Cardiac muscle cell (in vitro differentiated cells and primary cell): Measurements from ENCODE around the gene DTWD2. TPM values are rescaled to one million over a fixed set of nuclear protein-coding genes. Genes with fewer than 3 reads are reported as not detected.

Experiments
- DNase-seq, 2 donors: peaks; one replicate each; pipeline versions ENCODE4 v3.0.0 to v3.0.0-alpha.2; 2010 to 2017; ENCODE audit warnings: low read depth in 1 of 2, low spot score in 1 of 2
- H3K27ac ChIP-seq: fragments of 200-600 bp; sonication (generic); 2 replicates; pipeline ENCODE4 v1.5.1; 2016
- H3K27me3 ChIP-seq: fragments of 200-600 bp; sonication (generic); 2 replicates; pipeline ENCODE4 v1.6.0; 2016; ENCODE audit warnings: control low read depth
- H3K36me3 ChIP-seq: fragments of 200-600 bp; sonication (generic); 2 replicates; pipeline ENCODE4 v1.5.1; 2016; ENCODE audit warnings: control low read depth
- H3K4me1 ChIP-seq: fragments of 200-600 bp; sonication (generic); 2 replicates; pipeline ENCODE4 v1.8.1; 2017; ENCODE audit warnings: low read depth, mild to moderate bottlenecking, mixed run types
- H3K4me3 ChIP-seq: fragments of 200-600 bp; sonication (generic); 2 replicates; pipeline ENCODE4 v1.5.1; 2016; ENCODE audit warnings: mild to moderate bottlenecking
- H3K9me3 ChIP-seq: fragments of 200-600 bp; sonication (generic); 2 replicates; pipeline ENCODE4 v1.5.1; 2017; ENCODE audit warnings: low read depth, mild to moderate bottlenecking, control low read depth
- CTCF ChIP-seq: IDR thresholded peaks from 2 replicates; pipeline ENCODE4 v1.5.1; 2012; ENCODE audit warnings: low read depth, mild to moderate bottlenecking, low read length
- polyA plus RNA-seq: library from polyadenylated mRNA; unstranded; fragments of >200 nt; fragmentation: Nextera tagmentation; extraction: Ambion mirVana; gene quantifications from 2 replicates; pipeline ENCODE4 v1.2.1, GENCODE V29; 2016
- total RNA-seq: library from RNA; depleted of rRNA; stranded (reverse); fragments of >200 nt; gene quantifications from 2 replicates; pipeline ENCODE4 v1.2.3, GENCODE V29; 2016

Gene DTWD2
- total RNA-seq (25.1 and 30.7 TPM in 2 replicates), polyA plus RNA-seq (6.5 and 6.8 TPM in 2 replicates)

- peak within 1 kb of the TSS; percentile 68 for H3K4me3 ChIP-seq
- DNase-seq = peak; percentile 95 to 96
- peak within 1 kb of the TSS; percentile 98 for H3K27ac ChIP-seq
- H3K27me3 ChIP-seq = no peaks in the 10 kb centered on the region
- TF ChIP-seq CTCF = peak; percentile 79
- no peaks in the 10 kb centered on the region for H3K9me3 ChIP-seq
- H3K36me3 ChIP-seq = no peaks in the 10 kb centered on the region
- peaks cover 21% of the 10 kb centered on the region for H3K4me1 ChIP-seq
Observed at GRCh38 chr5:118987988-118988865, at the start of gene DTWD2. Gene DTWD2 (minus strand): TSS chr5:118988547. CDS start chr5:118988511, 36 bp downstream.

- Histone ChIP-seq H3K4me1 (no peaks in the 10 kb centered on the region), H3K27ac (no peak overlapping the region), H3K4me3 (no peak overlapping the region), H3K9me3 (no peaks in the 10 kb centered on the region), H3K36me3 (no peaks in the 10 kb centered on the region), H3K27me3 (no peaks in the 10 kb centered on the region)
- peak in 1 of 2 donors; percentile 50 for DNase-seq
- TF ChIP-seq CTCF = no peak
Observed at GRCh38 chr5:119037496-119038215, 49.3 kb upstream of the DTWD2 start.

- peak in 1 of 2 donors; percentile 47 for DNase-seq
- Histone ChIP-seq H3K9me3 (no peaks in the 10 kb centered on the region), H3K4me1 (no peaks in the 10 kb centered on the region), H3K36me3 (no peaks in the 10 kb centered on the region), H3K27ac (no peak overlapping the region), H3K27me3 (no peaks in the 10 kb centered on the region), H3K4me3 (no peak overlapping the region)
- TF ChIP-seq CTCF = no peak
Observed at GRCh38 chr5:119036101-119036762, 47.9 kb upstream of the DTWD2 start.

GRCh38 chr5:119033135-119033534 lies 44.8 kb upstream of the DTWD2 start:
- no peaks in the 10 kb centered on the region for H3K36me3 ChIP-seq

More at GRCh38 chr5:119033135-119033534, 44.8 kb upstream of the DTWD2 start:
- no peak for DNase-seq
- Histone ChIP-seq H3K4me1 (no peaks in the 10 kb centered on the region), H3K4me3 (no peak overlapping the region), H3K9me3 (no peaks in the 10 kb centered on the region), H3K27ac (no peak overlapping the region), H3K27me3 (no peaks in the 10 kb centered on the region)
- no peak for TF ChIP-seq CTCF
